ENCODE measurements around the gene TNFRSF25. TPM values are rescaled to one million over a fixed set of nuclear protein-coding genes. Genes with fewer than 3 reads are reported as not detected.

The TNFRSF25 gene
- total RNA-seq, 4 donors from 2014 or later: 31.0 to 88.4 (median 61.5) TPM

DNA sequence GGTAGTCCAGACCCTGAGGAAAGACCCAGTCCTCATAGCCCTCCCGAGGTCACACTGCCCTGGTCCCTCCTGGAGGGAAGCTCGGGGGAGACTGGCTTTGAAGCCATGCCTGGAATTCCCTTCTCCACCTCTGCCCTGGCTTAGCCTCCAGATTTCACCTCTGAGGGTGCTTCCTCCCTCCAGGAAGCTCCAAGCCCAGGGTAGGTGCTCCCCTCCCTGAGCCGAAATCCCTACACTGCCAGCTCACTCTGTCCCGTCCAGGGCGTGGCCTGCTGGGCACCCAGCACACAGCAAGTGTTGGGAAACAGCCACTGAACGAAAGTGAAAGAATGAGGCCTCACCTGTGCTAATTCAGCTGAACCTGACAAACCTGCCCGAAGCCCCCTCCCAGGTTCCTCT is 6.0 kb upstream of the TNFRSF25 start:
- peak in 2 of 3 donors; percentile 87 to 89 for DNase-seq
- TF ChIP-seq POLR2A (IDR thresholded peaks at IDR 0.05): peak; percentile 42 to 71
- no peak for TF ChIP-seq CTCF (IDR thresholded peaks at IDR 0.05)
- Histone ChIP-seq H3K27me3 (no peaks in the 10 kb centered on the region), H3K4me1 (peaks cover 5 to 35% (median 8%) of the 10 kb centered on the region in 4 donors), H3K27ac (peak overlapping the region in 3 of 4 donors; percentile 87 to 97 (median 97)), H3K4me3 (peak overlapping the region in 2 of 4 donors; percentile 50 to 53), H3K36me3 (peaks cover 0 to 29% (median 0%) of the 10 kb centered on the region in 3 donors), H3K9me3 (no peaks in the 10 kb centered on the region)

DNA sequence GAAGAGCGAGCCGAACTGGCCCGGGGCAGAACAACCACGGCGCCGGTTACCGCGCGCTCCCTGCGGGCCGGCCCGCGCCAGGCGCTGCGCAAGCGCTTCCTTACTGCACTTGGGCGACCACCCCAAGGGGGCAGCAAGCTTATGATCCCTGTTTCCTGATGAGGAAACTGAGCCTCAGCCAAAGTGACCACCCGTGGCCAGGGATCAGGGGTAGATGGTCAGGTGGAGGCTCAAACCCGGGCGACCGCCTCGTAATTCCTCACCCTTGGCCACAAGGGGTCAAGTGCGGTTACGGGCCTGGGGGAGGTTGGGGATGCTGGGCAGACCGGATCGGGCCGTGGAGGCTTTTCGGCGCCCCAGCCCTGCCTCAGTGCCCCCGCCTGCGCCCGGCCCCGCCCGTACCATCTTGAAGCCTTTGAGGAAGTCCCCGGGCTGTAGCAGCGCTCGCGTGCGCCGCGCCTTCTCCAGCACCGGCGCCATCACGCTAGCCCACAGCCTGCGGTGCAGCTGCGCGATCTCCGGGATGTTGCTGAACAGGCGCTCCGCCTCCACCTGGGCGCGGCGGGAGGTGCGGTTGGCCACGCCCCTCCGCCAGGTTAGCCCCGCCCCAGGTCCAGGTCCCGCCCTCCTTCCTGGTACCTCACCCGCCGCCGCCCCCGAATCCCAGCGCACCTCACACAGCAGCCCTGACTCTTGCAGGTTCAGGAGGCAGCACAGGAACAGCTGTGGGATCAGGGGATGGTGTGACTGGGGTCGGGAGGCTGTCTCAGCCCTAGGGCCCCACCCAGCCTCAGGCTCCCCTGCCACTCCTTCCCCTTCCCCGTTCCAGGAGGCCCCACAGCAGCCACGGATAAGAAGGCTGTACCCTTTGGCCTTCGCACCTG is 5.4 kb upstream of the TNFRSF25 start:
- H3K27ac ChIP-seq: peak overlapping the region in 3 of 4 donors; percentile 87 to 97 (median 97)
- TF ChIP-seq POLR2A (IDR thresholded peaks at IDR 0.05) (peak; percentile 45 to 67), CTCF (IDR thresholded peaks at IDR 0.05) (peak in 1 of 6 experiments; percentile 10)
- H3K4me3 ChIP-seq: peak overlapping the region in 2 of 4 donors; percentile 50 to 53
- H3K27me3 ChIP-seq: no peaks in the 10 kb centered on the region
- peaks cover 5 to 29% (median 7%) of the 10 kb centered on the region in 4 donors for H3K4me1 ChIP-seq
- DNase-seq: peak in 2 of 3 donors; percentile 89 to 94
- H3K9me3 ChIP-seq: no peaks in the 10 kb centered on the region
- peaks cover 0 to 29% (median 0%) of the 10 kb centered on the region in 3 donors for H3K36me3 ChIP-seq

- no peak for DNase-seq
- no peaks in the 10 kb centered on the region for H3K9me3 ChIP-seq
- peaks cover 0 to 26% (median 2%) of the 10 kb centered on the region in 4 donors for H3K4me1 ChIP-seq
- TF ChIP-seq CTCF (IDR thresholded peaks at IDR 0.05) (no peak), POLR2A (IDR thresholded peaks at IDR 0.05) (no peak)
- H3K27ac ChIP-seq: peak overlapping the region in 1 of 4 donors; percentile 97
- H3K27me3 ChIP-seq: no peaks in the 10 kb centered on the region
- H3K36me3 ChIP-seq: peaks cover 0 to 29% (median 0%) of the 10 kb centered on the region in 3 donors
- peak overlapping the region in 2 of 4 donors; percentile 50 to 53 for H3K4me3 ChIP-seq
These were observed 4.4 kb upstream of the TNFRSF25 start for GRCh38 chr1:6470132-6471085.

DNA sequence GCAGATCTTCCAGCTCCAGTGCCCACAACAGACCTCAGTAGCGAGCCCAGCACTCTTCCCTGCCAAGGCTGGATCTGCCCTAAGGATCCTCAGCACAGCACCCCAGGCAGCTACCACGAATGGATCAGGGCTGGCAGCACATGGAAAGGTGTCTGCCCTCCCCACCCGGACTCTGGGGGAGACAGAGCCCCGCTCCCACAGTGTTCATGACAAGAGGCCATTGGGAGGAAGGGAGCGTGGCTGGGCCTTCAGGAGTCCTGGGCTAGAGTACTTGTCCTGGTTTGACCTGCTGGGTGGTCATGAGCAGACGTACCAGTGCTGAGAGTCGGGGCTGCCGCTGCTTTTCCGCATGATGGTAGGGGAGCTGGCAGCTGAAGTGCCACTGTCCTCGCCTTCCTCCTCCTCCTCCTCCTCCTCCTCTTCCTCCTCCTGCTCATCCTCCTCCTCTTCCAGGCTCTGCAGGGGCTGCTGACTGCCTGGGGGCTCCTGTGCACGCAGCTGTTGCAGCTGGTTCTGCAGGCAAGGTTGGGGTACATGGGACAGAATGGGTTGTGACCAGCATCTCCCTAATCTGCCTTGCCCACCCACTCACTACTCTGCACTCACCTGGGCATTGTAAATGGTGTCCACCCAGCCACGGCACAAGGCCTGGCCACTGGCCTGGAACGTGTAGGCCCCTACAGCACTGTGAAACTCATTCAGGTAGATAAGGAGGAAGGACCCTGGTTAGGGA is 2.9 kb upstream of the TNFRSF25 start:
- H3K4me3 ChIP-seq: no peak overlapping the region
- DNase-seq: no peak

More for the DNA sequence above, 2.9 kb upstream of the TNFRSF25 start:
- H3K4me1 ChIP-seq: peaks cover 0 to 34% (median 0%) of the 10 kb centered on the region in 4 donors
- no peak for TF ChIP-seq POLR2A (IDR thresholded peaks at IDR 0.05)
- no peak for TF ChIP-seq CTCF (IDR thresholded peaks at IDR 0.05)
- H3K27ac ChIP-seq: no peak overlapping the region
- no peaks in the 10 kb centered on the region for H3K9me3 ChIP-seq
- H3K36me3 ChIP-seq: peaks cover 0 to 29% (median 0%) of the 10 kb centered on the region in 3 donors
- H3K27me3 ChIP-seq: no peaks in the 10 kb centered on the region
